ENCODE measurements around the gene ARFGAP1.

The ARFGAP1 gene

GRCh38 chr20:63242736-63243135 is 29.9 kb upstream of the ARFGAP1 start:
- no peak overlapping the region for H3K4me3 ChIP-seq (ENCODE audit: low read depth, low read length)
- TF ChIP-seq, protein P1, sequence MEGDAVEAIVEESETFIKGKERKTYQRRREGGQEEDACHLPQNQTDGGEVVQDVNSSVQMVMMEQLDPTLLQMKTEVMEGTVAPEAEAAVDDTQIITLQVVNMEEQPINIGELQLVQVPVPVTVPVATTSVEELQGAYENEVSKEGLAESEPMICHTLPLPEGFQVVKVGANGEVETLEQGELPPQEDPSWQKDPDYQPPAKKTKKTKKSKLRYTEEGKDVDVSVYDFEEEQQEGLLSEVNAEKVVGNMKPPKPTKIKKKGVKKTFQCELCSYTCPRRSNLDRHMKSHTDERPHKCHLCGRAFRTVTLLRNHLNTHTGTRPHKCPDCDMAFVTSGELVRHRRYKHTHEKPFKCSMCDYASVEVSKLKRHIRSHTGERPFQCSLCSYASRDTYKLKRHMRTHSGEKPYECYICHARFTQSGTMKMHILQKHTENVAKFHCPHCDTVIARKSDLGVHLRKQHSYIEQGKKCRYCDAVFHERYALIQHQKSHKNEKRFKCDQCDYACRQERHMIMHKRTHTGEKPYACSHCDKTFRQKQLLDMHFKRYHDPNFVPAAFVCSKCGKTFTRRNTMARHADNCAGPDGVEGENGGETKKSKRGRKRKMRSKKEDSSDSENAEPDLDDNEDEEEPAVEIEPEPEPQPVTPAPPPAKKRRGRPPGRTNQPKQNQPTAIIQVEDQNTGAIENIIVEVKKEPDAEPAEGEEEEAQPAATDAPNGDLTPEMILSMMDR (IDR thresholded peaks at IDR 0.05; ENCODE audit: low read depth, low read length): no peak

DNA sequence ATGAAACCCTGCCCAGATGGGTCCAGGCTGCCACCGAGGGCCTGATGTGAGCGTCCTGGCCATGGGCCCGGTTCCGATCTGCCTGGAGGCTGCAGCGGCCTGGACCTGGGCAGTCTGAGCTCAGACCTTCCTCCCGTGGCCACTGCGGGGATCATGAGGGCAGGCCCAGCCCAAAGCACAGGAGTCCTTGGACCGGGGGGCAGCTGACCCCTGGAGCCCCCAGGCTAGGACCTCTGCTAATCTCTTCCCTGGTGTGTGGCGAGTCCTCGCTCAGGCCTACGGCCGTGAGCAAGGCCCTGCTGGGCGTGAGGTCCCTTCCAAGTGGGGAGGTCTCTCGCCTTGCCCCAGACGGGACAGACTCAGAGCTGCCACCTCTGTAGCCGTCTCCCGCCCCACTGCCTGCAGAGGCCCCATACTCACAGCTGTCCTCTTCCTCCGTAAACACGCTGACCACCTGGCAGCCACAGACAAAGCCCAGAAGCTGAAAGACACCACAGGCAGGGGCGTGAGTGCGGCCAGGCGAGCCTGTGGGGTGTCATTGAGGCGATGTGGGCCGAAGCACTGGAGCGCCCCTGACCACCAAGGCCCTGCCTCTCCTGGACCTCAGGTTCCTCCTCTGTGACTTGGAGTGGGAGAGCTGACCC is 28.9 kb upstream of the ARFGAP1 start:
- no peak overlapping the region for H3K4me3 ChIP-seq (ENCODE audit: low read depth, low read length)
- TF ChIP-seq, protein P1 (IDR thresholded peaks at IDR 0.05; ENCODE audit: low read depth, low read length): no peak

- H3K4me3 ChIP-seq (ENCODE audit: low read depth, low read length): no peak overlapping the region
- TF ChIP-seq, protein P1 (IDR thresholded peaks at IDR 0.05; ENCODE audit: low read depth, low read length): no peak
Measured at GRCh38 chr20:63244468-63244867, 28.1 kb upstream of the ARFGAP1 start.

DNA sequence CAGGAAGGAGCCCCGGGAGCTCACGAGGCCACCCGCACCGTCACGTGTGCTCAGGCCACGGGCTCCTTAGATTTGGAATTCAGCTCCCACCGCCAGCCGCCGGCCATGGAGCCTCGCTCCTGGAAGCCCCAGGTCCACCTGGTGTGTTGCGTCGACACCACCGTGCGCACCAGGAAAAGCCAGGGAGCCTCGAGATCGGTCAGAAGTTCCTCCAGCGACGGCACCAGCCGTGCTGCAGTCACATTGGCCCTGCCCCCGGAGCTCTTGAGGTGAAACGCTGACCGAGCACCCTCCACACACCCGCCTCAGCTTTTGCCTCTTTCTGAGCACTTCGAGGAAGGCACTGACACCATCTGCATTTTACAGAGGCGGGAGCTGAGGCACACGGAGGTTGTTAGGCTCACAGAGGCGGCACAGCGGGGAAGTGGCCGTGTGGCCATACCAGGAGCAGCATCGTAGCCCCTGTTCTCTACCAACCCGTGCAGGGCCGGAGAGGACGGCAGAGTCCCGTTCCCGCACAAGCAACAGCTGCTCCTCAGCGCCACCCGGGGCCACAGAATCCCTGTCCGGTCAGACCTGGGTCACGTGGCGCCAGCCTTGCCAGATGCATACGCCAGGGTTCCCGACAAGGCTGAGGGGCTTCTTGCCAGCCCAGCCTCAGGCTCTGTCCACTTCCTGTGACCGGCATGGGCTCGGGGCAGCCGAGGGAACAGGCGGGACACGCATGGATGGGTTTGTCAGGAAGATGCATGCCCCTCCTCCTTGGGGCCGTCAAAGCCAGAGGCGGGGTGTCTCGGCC is 25.9 kb upstream of the ARFGAP1 start:
- H3K4me3 ChIP-seq (ENCODE audit: low read depth, low read length): no peak overlapping the region

GRCh38 chr20:63247671-63248228 is 24.9 kb upstream of the ARFGAP1 start:
- H3K4me3 ChIP-seq (ENCODE audit: low read depth, low read length): no peak overlapping the region
- TF ChIP-seq, protein P1 (IDR thresholded peaks at IDR 0.05; ENCODE audit: low read depth, low read length): no peak

More for the DNA sequence above, 25.9 kb upstream of the ARFGAP1 start:
- TF ChIP-seq, protein P1 (IDR thresholded peaks at IDR 0.05; ENCODE audit: low read depth, low read length): no peak

GRCh38 chr20:63248835-63249591 is 23.6 kb upstream of the ARFGAP1 start:
- H3K4me3 ChIP-seq (ENCODE audit: low read depth, low read length): no peak overlapping the region
- TF ChIP-seq, protein P1 (IDR thresholded peaks at IDR 0.05; ENCODE audit: low read depth, low read length): no peak
